K562 (cell line): Measurements from ENCODE around the gene RPL9. TPM values are rescaled to one million over a fixed set of nuclear protein-coding genes. Genes with fewer than 3 reads are reported as not detected.

Experiments
- ATAC-seq: fragments of 200-7000 bp; cut with Tn5 transposase; 3 replicates; pipeline ENCODE4 v1.9.1; 2020; ENCODE audit warnings: moderate library complexity
- BruUV-seq: library from RNA; stranded (reverse); fragments of 400-500 nt; replicated peaks from 2 replicates; lab custom pipeline; 2021; lab: Mats Ljungman, UMichigan
- CTCF ChIA-PET: fragments of 300-600 bp; formaldehyde crosslinking; extraction: SDS; loops from one replicate; lab custom pipeline; 2021; ENCODE audit warnings: low intra/inter-chr PET ratio; lab: Yijun Ruan, JAX
- POLR2A ChIA-PET: fragments of 300-600, 350-650 bp; sonication (Branson Sonifier 250); formaldehyde crosslinking; extraction: SDS; loops from one replicate; lab custom pipeline; 2021; ENCODE audit warnings: antibody characterized with exemption, inconsistent platforms; lab: Yijun Ruan, JAX
- DNase-seq, 4 experiments: peaks; one replicate each; pipeline versions ENCODE4 v3.0.0 to v3.0.0-alpha.2; 2011 to 2018; ENCODE audit warnings: low spot score in 3 of 4, mixed read lengths in 3 of 4; ENCODE audit errors: extremely low read depth in 1 of 4
- FAIRE-seq: peaks from 2 replicates; lab custom pipeline; 2011; peaks lifted over from hg19 to GRCh38; lab: Jason Lieb, UNC
- H2AFZ ChIP-seq: 2 replicates; pipeline ENCODE4 v1.6.0; 2011; ENCODE audit warnings: low read depth, low read length, control low read depth, inconsistent platforms
- H3K27ac ChIP-seq: fragments of 200-600 bp; 3 replicates; pipeline ENCODE4 v1.8.0; 2011; ENCODE audit warnings: low read depth, mild to moderate bottlenecking, control low read depth, inconsistent platforms, low read length, moderate library complexity, mixed read lengths; ENCODE audit errors: extremely low read depth
- H3K27me3 ChIP-seq, 2 experiments: fragments of 300-600 bp in 1 of 2; 2 replicates in 1 of 2; 3 replicates in 1 of 2; pipeline versions ENCODE4 v1.6.0 to v1.8.0; 2011; ENCODE audit warnings: inconsistent platforms in 2 of 2, low read length in 2 of 2, mild to moderate bottlenecking in 1 of 2, mixed read lengths in 1 of 2, moderate library complexity in 1 of 2; ENCODE audit not compliant: control insufficient read depth in 2 of 2, insufficient read depth in 2 of 2
- H3K36me3 ChIP-seq: fragments of 300-600 bp; 3 replicates; pipeline ENCODE4 v1.8.0; 2011; ENCODE audit warnings: mild to moderate bottlenecking, low read length, inconsistent platforms; ENCODE audit not compliant: control insufficient read depth, insufficient read depth
- H3K4me1 ChIP-seq, 2 experiments: fragments of 200-600 bp in 1 of 2; replicated peaks in 1 of 2; 2 replicates in 1 of 2; 3 replicates in 1 of 2; pipeline versions ENCODE4 v1.5.1 to v1.8.0; 2011; ENCODE audit warnings: inconsistent platforms in 2 of 2, low read length in 2 of 2, mild to moderate bottlenecking in 1 of 2, mixed read lengths in 1 of 2, moderate library complexity in 1 of 2; ENCODE audit not compliant: control insufficient read depth in 2 of 2, insufficient read depth in 2 of 2
- H3K4me2 ChIP-seq: 2 replicates; pipeline ENCODE4 v1.6.1; 2011; ENCODE audit warnings: low read length, control low read depth, inconsistent platforms, mixed read lengths; ENCODE audit not compliant: insufficient read depth
- H3K4me3 ChIP-seq: fragments of 200-600 bp; sonication (generic), shearing (Covaris generic); 2 replicates; pipeline ENCODE4 v1.5.1; 2016; ENCODE audit warnings: control low read depth, inconsistent platforms
- H3K79me2 ChIP-seq: fragments of 200-600 bp; 3 replicates; pipeline ENCODE4 v1.8.0; 2011; ENCODE audit warnings: low read length, inconsistent platforms; ENCODE audit not compliant: control insufficient read depth, insufficient read depth
- H3K9ac ChIP-seq, 2 experiments: 2 replicates each; pipeline versions ENCODE4 v1.6.0 to v1.6.1; 2011; ENCODE audit warnings: low read depth in 2 of 2, low read length in 2 of 2, control low read depth in 1 of 2, inconsistent platforms in 1 of 2, mild to moderate bottlenecking in 1 of 2, mixed read lengths in 1 of 2; ENCODE audit not compliant: insufficient read depth in 1 of 2
- H3K9me1 ChIP-seq: one replicate; pipeline ENCODE4 v1.6.0; 2011; ENCODE audit warnings: inconsistent platforms, mild to moderate bottlenecking, low read length, moderate library complexity; ENCODE audit not compliant: control insufficient read depth, insufficient read depth
- H3K9me3 ChIP-seq: replicated peaks from 2 replicates; pipeline ENCODE4 v1.5.1; 2011; ENCODE audit warnings: low read depth, low read length, inconsistent platforms; ENCODE audit not compliant: control insufficient read depth, insufficient read depth
- H4K20me1 ChIP-seq: replicated peaks from 2 replicates; pipeline ENCODE4 v1.6.1; 2011; ENCODE audit warnings: low read length, inconsistent platforms, mixed read lengths; ENCODE audit not compliant: control insufficient read depth, insufficient read depth
- BRCA1 ChIP-seq, 2 experiments: fragments of 450-650 bp in 1 of 2; sonication (generic) in 1 of 2; formaldehyde crosslinking in 1 of 2; IDR thresholded peaks; 2 replicates each; pipeline versions ENCODE4 v1.5.0 to v1.6.1; 2017 to 2020; ENCODE audit warnings: mild to moderate bottlenecking in 1 of 2, missing genetic modification reagents in 1 of 2
- CEBPG ChIP-seq, 3 experiments: fragments of 200-800 bp in 1 of 3; sonication (Bioruptor generic) in 1 of 3; sonication (generic) in 1 of 3; formaldehyde crosslinking in 1 of 3; IDR thresholded peaks in 2 of 3; conservative IDR thresholded peaks in 1 of 3; 2 replicates each; pipeline versions ENCODE4 v1.6.1 to v1.8.0; 2016 to 2022; ENCODE audit warnings: missing compliant biosample characterization in 2 of 3, missing genetic modification characterization in 2 of 3, mild to moderate bottlenecking in 1 of 3, missing genetic modification reagents in 1 of 3
- CTBP1 ChIP-seq: fragments of 450-650 bp; IDR thresholded peaks from 2 replicates; pipeline ENCODE4 v1.6.1; 2016; ENCODE audit warnings: borderline replicate concordance
- DDX20 ChIP-seq: fragments of 450-650 bp; IDR thresholded peaks from 2 replicates; pipeline ENCODE4 v1.6.1; 2016; ENCODE audit warnings: missing genetic modification characterization, low read depth, mild to moderate bottlenecking, missing compliant biosample characterization, moderate library complexity
- ESRRA ChIP-seq: fragments of 450-650 bp; IDR thresholded peaks from 2 replicates; pipeline ENCODE4 v1.6.1; 2014; ENCODE audit warnings: low read depth, mild to moderate bottlenecking, moderate library complexity, borderline replicate concordance
- ETV5 ChIP-seq: sonication (generic); formaldehyde crosslinking; IDR thresholded peaks from 2 replicates; pipeline ENCODE4 v1.4.0; 2020; ENCODE audit warnings: low read depth, mild to moderate bottlenecking, missing genetic modification reagents
- HEY1 ChIP-seq: fragments of 250-450 bp; sonication (Bioruptor Pico); IDR thresholded peaks from 2 replicates; pipeline ENCODE4 v1.5.0; 2020; ENCODE audit warnings: mild to moderate bottlenecking, moderate library complexity, borderline replicate concordance
- HMG20A ChIP-seq: fragments of 450-650 bp; formaldehyde crosslinking; conservative IDR thresholded peaks from 2 replicates; pipeline ENCODE4 v1.4.0; 2020; ENCODE audit warnings: mild to moderate bottlenecking, mixed read lengths
- JUN ChIP-seq, 2 experiments: sonication (generic) in 1 of 2; formaldehyde crosslinking in 1 of 2; IDR thresholded peaks; 2 replicates each; pipeline versions ENCODE4 v1.6.1 to v1.8.0; 2012 to 2022; ENCODE audit warnings: borderline replicate concordance in 2 of 2, mild to moderate bottlenecking in 2 of 2, improper control_type of control experiment in 1 of 2, low read depth in 1 of 2, low read length in 1 of 2, missing genetic modification reagents in 1 of 2
- JUND ChIP-seq, 2 experiments: IDR thresholded peaks; 2 replicates in 1 of 2; 3 replicates in 1 of 2; pipeline ENCODE4 v1.6.1; 2011; ENCODE audit warnings: borderline replicate concordance in 2 of 2, low read depth in 2 of 2, low read length in 2 of 2, improper control_type of control experiment in 1 of 2, missing biosample characterization in 1 of 2, missing genetic modification characterization in 1 of 2, missing genetic modification reagents in 1 of 2
- NELFE ChIP-seq: IDR thresholded peaks from 2 replicates; pipeline ENCODE4 v1.6.1; 2011; ENCODE audit warnings: mild to moderate bottlenecking; ENCODE audit not compliant: insufficient read depth, insufficient read length
- PCBP1 ChIP-seq: fragments of 200-400 bp; formaldehyde crosslinking; IDR thresholded peaks from 2 replicates; pipeline ENCODE4 v1.6.1; 2018; ENCODE audit warnings: mild to moderate bottlenecking, low read depth, low read length; ENCODE audit not compliant: poor library complexity, severe bottlenecking
- POLR2G ChIP-seq: fragments of 200-400 bp; formaldehyde crosslinking; IDR thresholded peaks from 2 replicates; pipeline ENCODE4 v1.6.1; 2017; ENCODE audit warnings: low read depth, mild to moderate bottlenecking, antibody characterized with exemption, low read length, moderate library complexity
- SMAD1 ChIP-seq: fragments of 150-350 bp; IDR thresholded peaks from 2 replicates; pipeline ENCODE4 v1.6.1; 2014; ENCODE audit warnings: low read length, low read depth; ENCODE audit not compliant: partially characterized antibody
- ZNF263 ChIP-seq: sonication (generic); formaldehyde crosslinking; IDR thresholded peaks from 2 replicates; pipeline ENCODE4 v1.8.0; 2022; ENCODE audit warnings: mild to moderate bottlenecking, missing genetic modification reagents, borderline replicate concordance
- ZNF583 ChIP-seq: fragments of 250-450 bp; sonication (Bioruptor Pico); IDR thresholded peaks from 2 replicates; pipeline ENCODE4 v1.4.0; 2020
- ZNF785 ChIP-seq: fragments of 250-450 bp; sonication (Bioruptor Pico); IDR thresholded peaks from 2 replicates; pipeline ENCODE4 v1.4.0; 2020; ENCODE audit warnings: mild to moderate bottlenecking
- WGBS: fragments of 100-300 bp; shearing (Covaris generic); methylation state at CpG from one replicate; pipeline ENCODE4 v1.1.6; 2016; ENCODE audit warnings: low coverage, mixed read lengths; ENCODE audit not compliant: insufficient coverage; ENCODE audit errors: missing lambda C conversion rate; 5-methylcytosine and 5-hydroxymethylcytosine counted together
- in situ Hi-C: fragments of 300-500 bp; cut with MboI; formaldehyde crosslinking; loops from 4 replicates; pipeline ENCODE4 v1.15.0; 2018; ENCODE audit warnings: inconsistent platforms, mixed read lengths
- intact Hi-C: fragments of 100-400 bp; cut with micrococcal nuclease; formaldehyde crosslinking; loops from 2 replicates; pipeline ENCODE4 v1.14.2; 2022
- polyA plus RNA-seq, 8 experiments: library from polyadenylated mRNA; depleted of rRNA in 4 of 8; stranded (reverse) in 5 of 8; unstranded in 3 of 8; fragments of >200 nt; fragmentation: Nextera tagmentation in 2 of 8; fragmentation: Illumina TruSeq in 1 of 8; extraction: Ambion mirVana in 2 of 8; extraction: Trizol in 1 of 8; gene quantifications; 2 replicates each; pipeline versions ENCODE4 v1.2.1 to v1.2.3, GENCODE V29; 2011 to 2014; ENCODE audit warnings: inconsistent platforms in 1 of 8, missing spikeins in 1 of 8
- total RNA-seq, 7 experiments: library from RNA; depleted of rRNA in 6 of 7; stranded (reverse); fragments of >200 nt in 6 of 7; fragmentation: Illumina TruSeq in 2 of 7; extraction: Trizol in 2 of 7; gene quantifications; 2 replicates each; pipeline versions ENCODE4 v1.2.1 to v1.2.3, GENCODE V29; 2011 to 2021; ENCODE audit warnings: low replicate concordance in 1 of 7
- TF ChIP-seq, protein P1 (sequence below): sonication (generic); formaldehyde crosslinking; IDR thresholded peaks from 2 replicates; pipeline ENCODE4 v1.8.0; 2023; ENCODE audit warnings: mild to moderate bottlenecking, missing genetic modification reagents

RPL9 gene
- total and polyA plus RNA-seq, 9 of the 15 experiments (the other 6 are each of a cell fraction or from before 2014, with no cell fraction given) = 1,925 to 5,178 (median 3,033) TPM

- no peak for FAIRE-seq
- no TSS peak for BruUV-seq
- H3K4me2 ChIP-seq = no peak overlapping the region
- no peak overlapping the region for H3K4me3 ChIP-seq
- intact Hi-C loops = no loop called here
- H3K9me3 ChIP-seq = no peaks in the 10 kb centered on the region
- H4K20me1 ChIP-seq = no peaks in the 10 kb centered on the region
- peaks cover 0 to 14% of the 10 kb centered on the region in 2 experiments; a peak in 3 of 5 replicates for H3K4me1 ChIP-seq
- H3K9me1 ChIP-seq = no peaks in the 10 kb centered on the region
- ChIA-PET CTCF (no interaction called here), POLR2A (interaction anchor here (1.1 to 2.0 kb wide), 3 partner anchors 19 to 29 kb away, joined by 3 to 6 read pairs (median 4); partner anchors contain the start of genes LIAS and RPL9)
- 7% methylated on average over 4 of the region's 4 CpGs for WGBS
- H3K27ac ChIP-seq = no peak overlapping the region
- H3K9ac ChIP-seq = no peak overlapping the region
- in situ Hi-C loops = no loop called here
- ATAC-seq = no peak; the same call in 1 of the 3 replicates
- H3K27me3 ChIP-seq = no peaks in the 10 kb centered on the region
- DNase-seq = no peak
- no peaks in the 10 kb centered on the region for H3K79me2 ChIP-seq
- H2AFZ ChIP-seq = no peak overlapping the region; the same call in 1 of the 2 replicates
- H3K36me3 ChIP-seq = no peaks in the 10 kb centered on the region
- TF ChIP-seq HEY1 = no peak
- no peak for TF ChIP-seq ZNF263 (CRISPR knock-in tag)
- TF ChIP-seq ZNF785 (CRISPR knock-in tag) = no peak
- TF ChIP-seq HMG20A (CRISPR knock-in tag) = no peak
- TF ChIP-seq SMAD1 = no peak
- 0 out of 2 replicates have a peak, but pooled peaks have one; percentile 26 for TF ChIP-seq DDX20 (tag)
- TF ChIP-seq ETV5 (CRISPR knock-in tag) = no peak
- TF ChIP-seq, protein P1, sequence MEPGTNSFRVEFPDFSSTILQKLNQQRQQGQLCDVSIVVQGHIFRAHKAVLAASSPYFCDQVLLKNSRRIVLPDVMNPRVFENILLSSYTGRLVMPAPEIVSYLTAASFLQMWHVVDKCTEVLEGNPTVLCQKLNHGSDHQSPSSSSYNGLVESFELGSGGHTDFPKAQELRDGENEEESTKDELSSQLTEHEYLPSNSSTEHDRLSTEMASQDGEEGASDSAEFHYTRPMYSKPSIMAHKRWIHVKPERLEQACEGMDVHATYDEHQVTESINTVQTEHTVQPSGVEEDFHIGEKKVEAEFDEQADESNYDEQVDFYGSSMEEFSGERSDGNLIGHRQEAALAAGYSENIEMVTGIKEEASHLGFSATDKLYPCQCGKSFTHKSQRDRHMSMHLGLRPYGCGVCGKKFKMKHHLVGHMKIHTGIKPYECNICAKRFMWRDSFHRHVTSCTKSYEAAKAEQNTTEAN (CRISPR knock-in tag) = no peak
- TF ChIP-seq BRCA1 (IDR thresholded peaks at IDR 0.05) = no peak
- TF ChIP-seq BRCA1 (CRISPR knock-in tag; IDR thresholded peaks at IDR 0.05) = no peak
- TF ChIP-seq ZNF583 (CRISPR knock-in tag) = no peak
- TF ChIP-seq CEBPG (CRISPR knock-in tag; IDR thresholded peaks at IDR 0.05) = no peak
- TF ChIP-seq CEBPG (tag; conservative IDR thresholded peaks at IDR 0.05 in 1 of 2, IDR thresholded peaks at IDR 0.05 in 1 of 2) = peak; percentile 5 to 53; a peak in 2 of 4 replicates
- TF ChIP-seq ESRRA = peak; percentile 97
- TF ChIP-seq POLR2G = no peak
- TF ChIP-seq JUND (IDR thresholded peaks at IDR 0.05; ENCODE audit: borderline replicate concordance, low read depth, low read length) = peak; percentile 48; the same call in 1 of the 2 replicates
- TF ChIP-seq JUND (tag; IDR thresholded peaks at IDR 0.05; ENCODE audit: borderline replicate concordance, low read depth, low read length) = peak; percentile 66; the same call in 2 of the 3 replicates
- peak; percentile 51; the same call in 1 of the 2 replicates for TF ChIP-seq CTBP1
- TF ChIP-seq PCBP1 = no peak
- TF ChIP-seq NELFE = no peak
- TF ChIP-seq JUN (IDR thresholded peaks at IDR 0.05; ENCODE audit: borderline replicate concordance, low read depth, low read length) = 0 out of 2 replicates have a peak, but pooled peaks have one; percentile 25
- no peak for TF ChIP-seq JUN (CRISPR knock-in tag; IDR thresholded peaks at IDR 0.05; ENCODE audit: borderline replicate concordance)
Measured at GRCh38 chr4:39429476-39430334, 29.0 kb downstream of the RPL9 start.
